OCI-LY1 (cell line): ENCODE results near the gene PTGDS.

Source experiments
- H2AFZ ChIP-seq: fragments of 200-600 bp; sonication (generic), shearing (Covaris generic); 2 replicates; pipeline ENCODE4 v1.6.0; 2014; ENCODE audit warnings: antibody characterized with exemption, mild to moderate bottlenecking, low read length
- H3F3A ChIP-seq: fragments of 200-600 bp; sonication (generic), shearing (Covaris generic); 2 replicates; pipeline ENCODE4 v1.6.0; 2014; ENCODE audit warnings: mild to moderate bottlenecking, antibody characterized with exemption, low read length, moderate library complexity; ENCODE audit not compliant: insufficient read depth
- H3K27ac ChIP-seq: fragments of 200-600 bp; sonication (generic); 2 replicates; pipeline ENCODE4 v1.5.1; 2014; ENCODE audit warnings: low read length, mixed run types, mild to moderate bottlenecking, low read depth; ENCODE audit not compliant: poor library complexity, severe bottlenecking
- H3K27me3 ChIP-seq: fragments of 200-600 bp; sonication (generic); 2 replicates; pipeline ENCODE4 v1.6.0; 2014; ENCODE audit warnings: antibody characterized with exemption, mild to moderate bottlenecking, low read length, moderate library complexity; ENCODE audit not compliant: insufficient read depth
- H3K36me3 ChIP-seq: fragments of 200-600 bp; sonication (generic); 2 replicates; pipeline ENCODE4 v1.6.1; 2014; ENCODE audit warnings: mild to moderate bottlenecking, antibody characterized with exemption, low read length, moderate library complexity, mixed read lengths; ENCODE audit not compliant: insufficient read depth
- H3K4me1 ChIP-seq: fragments of 200-600 bp; sonication (generic); 2 replicates; pipeline ENCODE4 v1.5.1; 2014; ENCODE audit warnings: mild to moderate bottlenecking, low read length, moderate library complexity; ENCODE audit not compliant: insufficient read depth, severe bottlenecking
- H3K4me2 ChIP-seq: fragments of 200-600 bp; sonication (generic), shearing (Covaris generic); 2 replicates; pipeline ENCODE4 v1.6.1; 2014; ENCODE audit warnings: low read length
- H3K4me3 ChIP-seq: fragments of 200-600 bp; sonication (generic); 2 replicates; pipeline ENCODE4 v1.5.1; 2014; ENCODE audit warnings: low read length, low read depth, mild to moderate bottlenecking, mixed read lengths; ENCODE audit not compliant: poor library complexity, severe bottlenecking
- H3K79me2 ChIP-seq: fragments of 200-600 bp; shearing (Covaris generic); 2 replicates; pipeline ENCODE4 v1.6.1; 2016; ENCODE audit warnings: mixed run types, low read length, mixed read lengths; ENCODE audit not compliant: insufficient read depth
- H3K9ac ChIP-seq: fragments of 200-600 bp; sonication (generic), shearing (Covaris generic); 2 replicates; pipeline ENCODE4 v1.6.1; 2014; ENCODE audit warnings: mild to moderate bottlenecking, low read length, mixed read lengths
- H3K9me2 ChIP-seq: fragments of 200-600 bp; sonication (generic), shearing (Covaris generic); 2 replicates; pipeline ENCODE4 v1.6.1; 2014; ENCODE audit warnings: low read depth, mild to moderate bottlenecking, low read length, mixed read lengths
- H3K9me3 ChIP-seq: fragments of 200-600 bp; shearing (Covaris generic); 2 replicates; pipeline ENCODE4 v1.6.1; 2014; ENCODE audit warnings: low read length, mixed read lengths
- H4K20me1 ChIP-seq: fragments of 200-600 bp; sonication (generic), shearing (Covaris generic); 2 replicates; pipeline ENCODE4 v1.6.0; 2016; ENCODE audit warnings: mild to moderate bottlenecking, low read length; ENCODE audit not compliant: insufficient read depth
- CTCF ChIP-seq: fragments of 200-600 bp; sonication (generic), shearing (Covaris generic); IDR thresholded peaks from 2 replicates; pipeline ENCODE4 v1.5.1; 2017; ENCODE audit warnings: mild to moderate bottlenecking, antibody characterized with exemption, low read length, moderate library complexity, mixed read lengths
- EZH2 ChIP-seq: fragments of 200-600 bp; sonication (generic), shearing (Covaris generic); IDR thresholded peaks from 2 replicates; pipeline ENCODE4 v1.8.0; 2017; ENCODE audit warnings: borderline replicate concordance, mixed run types, mild to moderate bottlenecking, antibody characterized with exemption, low read length, moderate library complexity, mixed read lengths

Gene PTGDS

GRCh38 chr9:137007108-137007815 is 30.0 kb downstream of the PTGDS start:
- Histone ChIP-seq H3K4me1 (no peaks in the 10 kb centered on the region), H2AFZ (no peak overlapping the region), H3K4me3 (no peak overlapping the region), H3K9me3 (no peaks in the 10 kb centered on the region), H3K4me2 (no peak overlapping the region), H3K9ac (no peak overlapping the region), H4K20me1 (no peaks in the 10 kb centered on the region), H3K36me3 (no peaks in the 10 kb centered on the region), H3K9me2 (no peaks in the 10 kb centered on the region), H3K79me2 (no peaks in the 10 kb centered on the region), H3F3A (no peaks in the 10 kb centered on the region), H3K27ac (no peak overlapping the region), H3K27me3 (peaks cover under 1% of the 10 kb centered on the region; the same call in 1 of the 2 replicates)
- TF ChIP-seq CTCF (no peak), EZH2 (no peak)

GRCh38 chr9:137007816-137008270 is 30.5 kb downstream of the PTGDS start:
- no peaks in the 10 kb centered on the region for H3K4me1 ChIP-seq
- H3K27ac ChIP-seq = no peak overlapping the region
- no peaks in the 10 kb centered on the region for H3F3A ChIP-seq
- no peak overlapping the region for H3K9ac ChIP-seq
- peaks cover 3% of the 10 kb centered on the region; the same call in 1 of the 2 replicates for H3K27me3 ChIP-seq
- no peak overlapping the region for H2AFZ ChIP-seq
- H3K4me3 ChIP-seq = no peak overlapping the region
- no peaks in the 10 kb centered on the region for H3K79me2 ChIP-seq
- no peaks in the 10 kb centered on the region for H4K20me1 ChIP-seq
- no peak overlapping the region for H3K4me2 ChIP-seq
- H3K9me3 ChIP-seq = no peaks in the 10 kb centered on the region
- H3K36me3 ChIP-seq = no peaks in the 10 kb centered on the region
- TF ChIP-seq EZH2 (no peak), CTCF (no peak)
- no peaks in the 10 kb centered on the region for H3K9me2 ChIP-seq

GRCh38 chr9:137008312-137008711 is 31.0 kb downstream of the PTGDS start:
- Histone ChIP-seq H3K4me1 (no peaks in the 10 kb centered on the region), H3F3A (no peaks in the 10 kb centered on the region), H3K4me3 (no peak overlapping the region), H3K9ac (no peak overlapping the region), H2AFZ (no peak overlapping the region), H3K9me2 (no peaks in the 10 kb centered on the region), H4K20me1 (no peaks in the 10 kb centered on the region), H3K79me2 (no peaks in the 10 kb centered on the region), H3K4me2 (no peak overlapping the region), H3K36me3 (no peaks in the 10 kb centered on the region), H3K27ac (no peak overlapping the region), H3K9me3 (no peaks in the 10 kb centered on the region), H3K27me3 (peaks cover 3% of the 10 kb centered on the region; the same call in 1 of the 2 replicates)
- TF ChIP-seq EZH2 (no peak), CTCF (no peak)
